DND-41 (cell line): ENCODE measurements around the gene PGBD5.

ENCODE experiments used
- EZH2 ChIP-seq: IDR thresholded peaks from 3 replicates; pipeline ENCODE4 v1.6.1; 2012; ENCODE audit warnings: borderline replicate concordance, low read depth, mild to moderate bottlenecking, moderate library complexity, low read length, inconsistent platforms; ENCODE audit not compliant: severe bottlenecking
- TF ChIP-seq, protein P1 (sequence below): IDR thresholded peaks from 2 replicates; pipeline ENCODE4 v1.5.1; 2012; ENCODE audit warnings: borderline replicate concordance, low read length, moderate library complexity, mild to moderate bottlenecking; ENCODE audit not compliant: poor library complexity, severe bottlenecking; ENCODE audit errors: extremely low read depth

GRCh38 chr1:230365723-230366307 lies 60.3 kb downstream of the PGBD5 start:
- TF ChIP-seq, protein P1, sequence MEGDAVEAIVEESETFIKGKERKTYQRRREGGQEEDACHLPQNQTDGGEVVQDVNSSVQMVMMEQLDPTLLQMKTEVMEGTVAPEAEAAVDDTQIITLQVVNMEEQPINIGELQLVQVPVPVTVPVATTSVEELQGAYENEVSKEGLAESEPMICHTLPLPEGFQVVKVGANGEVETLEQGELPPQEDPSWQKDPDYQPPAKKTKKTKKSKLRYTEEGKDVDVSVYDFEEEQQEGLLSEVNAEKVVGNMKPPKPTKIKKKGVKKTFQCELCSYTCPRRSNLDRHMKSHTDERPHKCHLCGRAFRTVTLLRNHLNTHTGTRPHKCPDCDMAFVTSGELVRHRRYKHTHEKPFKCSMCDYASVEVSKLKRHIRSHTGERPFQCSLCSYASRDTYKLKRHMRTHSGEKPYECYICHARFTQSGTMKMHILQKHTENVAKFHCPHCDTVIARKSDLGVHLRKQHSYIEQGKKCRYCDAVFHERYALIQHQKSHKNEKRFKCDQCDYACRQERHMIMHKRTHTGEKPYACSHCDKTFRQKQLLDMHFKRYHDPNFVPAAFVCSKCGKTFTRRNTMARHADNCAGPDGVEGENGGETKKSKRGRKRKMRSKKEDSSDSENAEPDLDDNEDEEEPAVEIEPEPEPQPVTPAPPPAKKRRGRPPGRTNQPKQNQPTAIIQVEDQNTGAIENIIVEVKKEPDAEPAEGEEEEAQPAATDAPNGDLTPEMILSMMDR, result no peak
- TF ChIP-seq EZH2, result no peak
